ENCODE results near the gene ADAMTSL3. TPM values are rescaled to one million over a fixed set of nuclear protein-coding genes. Genes with fewer than 3 reads are reported as not detected.
"Not testable (repeated sequence)": the region's sequence is repeated elsewhere in the genome, so short reads cannot be mapped to it uniquely, and the experiment has no call there.

The ADAMTSL3 gene
- total RNA-seq, 2 experiments from 2014 or later = not detected

GRCh38 chr15:83930392-83931212, 276.7 kb downstream of the ADAMTSL3 start:
- POLR2A ChIA-PET = no interaction called here
- Mint-ChIP-seq H3K4me1 (peaks cover 14% of the 10 kb centered on the region), H3K4me3 (no peak overlapping the region), H3K36me3 (no peaks in the 10 kb centered on the region), H3K9me3 (peaks cover 2% of the 10 kb centered on the region), H3K27me3 (no peaks in the 10 kb centered on the region), H3K27ac (no peak overlapping the region)
- DNase-seq = no peak
- no peak for ATAC-seq (ENCODE audit: low read depth)

- POLR2A ChIA-PET = no interaction called here
- DNase-seq = no peak
- peaks cover 2% of the 10 kb centered on the region for H3K9me3 Mint-ChIP-seq
- no peak overlapping the region for H3K4me3 Mint-ChIP-seq
- no peaks in the 10 kb centered on the region for H3K36me3 Mint-ChIP-seq
- no peak overlapping the region for H3K27ac Mint-ChIP-seq
- H3K27me3 Mint-ChIP-seq = peaks cover 16% of the 10 kb centered on the region
- no peaks in the 10 kb centered on the region for H3K4me1 Mint-ChIP-seq
- no peak for ATAC-seq (ENCODE audit: low read depth)
These were observed 281.9 kb downstream of the ADAMTSL3 start for GRCh38 chr15:83935774-83936173.

DNA sequence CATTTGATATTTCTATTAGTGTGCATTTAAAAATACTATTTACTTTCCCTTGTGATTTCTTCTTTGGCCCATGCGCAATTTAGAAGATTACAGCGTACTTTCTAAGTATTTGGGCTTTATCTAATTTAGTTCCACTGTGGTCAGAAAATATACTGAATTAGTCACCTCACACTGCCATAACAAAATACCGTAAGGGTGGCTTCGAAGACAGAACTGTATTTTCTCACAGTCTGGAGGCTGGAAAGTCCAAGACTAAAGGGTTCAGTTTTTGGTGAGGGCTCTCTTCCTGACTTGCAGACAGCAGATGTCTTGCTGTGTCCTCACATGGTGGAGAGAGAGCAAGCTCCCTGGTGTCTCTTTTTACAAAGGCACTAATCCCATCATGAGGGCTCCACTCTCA, 286.2 kb downstream of the ADAMTSL3 start:
- POLR2A ChIA-PET = no interaction called here
- no peaks in the 10 kb centered on the region for H3K9me3 Mint-ChIP-seq
- peaks cover 16% of the 10 kb centered on the region for H3K27me3 Mint-ChIP-seq
- ATAC-seq (ENCODE audit: low read depth) (no peak), DNase-seq (no peak)
- H3K4me3 Mint-ChIP-seq = no peak overlapping the region
- H3K4me1 Mint-ChIP-seq = no peaks in the 10 kb centered on the region
- H3K36me3 Mint-ChIP-seq = no peaks in the 10 kb centered on the region
- no peak overlapping the region for H3K27ac Mint-ChIP-seq

DNA sequence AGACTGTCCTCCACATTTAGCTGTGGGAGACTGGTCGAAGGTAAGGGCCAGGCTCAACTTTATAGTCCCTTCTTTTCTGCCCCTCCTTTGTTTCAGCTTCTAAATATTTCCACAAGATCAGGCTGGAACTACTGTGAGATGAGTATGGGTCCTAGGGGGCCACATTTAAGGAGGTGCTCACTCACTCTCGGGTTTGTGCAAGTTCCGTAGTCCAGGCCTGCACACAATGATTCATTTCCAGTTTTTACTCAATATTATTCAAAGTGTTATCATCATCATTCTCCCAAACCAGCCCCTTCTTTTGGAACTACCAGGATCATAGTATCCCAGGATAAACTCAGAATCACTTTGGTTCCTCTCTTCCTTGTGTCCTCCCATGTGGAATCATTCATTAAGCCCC, 289.1 kb downstream of the ADAMTSL3 start:
- Mint-ChIP-seq H3K27me3 (peaks cover 7% of the 10 kb centered on the region), H3K36me3 (no peaks in the 10 kb centered on the region), H3K27ac (no peak overlapping the region), H3K9me3 (no peaks in the 10 kb centered on the region), H3K4me3 (no peak overlapping the region), H3K4me1 (no peaks in the 10 kb centered on the region)
- DNase-seq = no peak
- POLR2A ChIA-PET = no interaction called here
- no peak for ATAC-seq (ENCODE audit: low read depth)

DNA sequence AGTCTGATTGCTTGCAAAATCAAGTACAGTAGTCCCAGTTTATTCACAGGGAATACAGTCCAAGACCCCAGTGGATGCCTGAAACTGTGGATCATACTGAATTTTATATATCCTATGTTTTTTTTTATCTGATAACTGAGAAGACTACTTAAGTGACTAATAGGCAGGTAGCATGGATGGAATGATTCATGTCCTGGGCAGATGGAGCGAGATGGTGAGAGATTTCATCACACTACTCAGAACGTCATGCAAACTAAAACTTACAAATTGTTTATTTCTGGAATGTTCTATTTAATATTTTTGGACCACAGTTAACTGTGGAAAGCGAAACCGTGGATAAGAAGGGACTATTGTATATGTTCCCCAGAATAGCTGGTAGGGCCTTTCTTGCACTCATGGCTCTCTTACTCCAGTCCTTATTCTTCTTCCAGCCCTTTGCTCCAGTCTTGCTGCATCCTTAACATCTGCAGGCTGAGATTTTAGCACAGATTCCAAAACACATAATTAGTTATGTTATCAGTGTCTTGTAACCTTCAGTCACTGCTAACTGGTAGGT, 290.0 kb downstream of the ADAMTSL3 start:
- H3K4me1 Mint-ChIP-seq = no peaks in the 10 kb centered on the region
- POLR2A ChIA-PET = no interaction called here

GRCh38 chr15:83947156-83947555, 293.2 kb downstream of the ADAMTSL3 start:
- no peak for DNase-seq
- no peak for ATAC-seq (ENCODE audit: low read depth)
- no peak overlapping the region for H3K4me3 Mint-ChIP-seq

More for the DNA sequence above, 290.0 kb downstream of the ADAMTSL3 start:
- no peak for DNase-seq
- Mint-ChIP-seq H3K4me3 (no peak overlapping the region), H3K27me3 (peaks cover 7% of the 10 kb centered on the region), H3K9me3 (no peaks in the 10 kb centered on the region), H3K27ac (no peak overlapping the region), H3K36me3 (no peaks in the 10 kb centered on the region)
- ATAC-seq (ENCODE audit: low read depth) = no peak

GRCh38 chr15:83954506-83954905, 300.6 kb downstream of the ADAMTSL3 start:
- ATAC-seq (ENCODE audit: low read depth) = no peak
- Mint-ChIP-seq H3K36me3 (no peaks in the 10 kb centered on the region), H3K9me3 (no peaks in the 10 kb centered on the region), H3K27me3 (peaks cover 1% of the 10 kb centered on the region), H3K27ac (no peak overlapping the region), H3K4me1 (no peaks in the 10 kb centered on the region), H3K4me3 (no peak overlapping the region)
- POLR2A ChIA-PET = no interaction called here
- no peak for DNase-seq

More at GRCh38 chr15:83947156-83947555, 293.2 kb downstream of the ADAMTSL3 start:
- Mint-ChIP-seq H3K27me3 (no peaks in the 10 kb centered on the region), H3K36me3 (no peaks in the 10 kb centered on the region), H3K4me1 (no peaks in the 10 kb centered on the region), H3K9me3 (no peaks in the 10 kb centered on the region), H3K27ac (no peak overlapping the region)
- POLR2A ChIA-PET = no interaction called here

DNA sequence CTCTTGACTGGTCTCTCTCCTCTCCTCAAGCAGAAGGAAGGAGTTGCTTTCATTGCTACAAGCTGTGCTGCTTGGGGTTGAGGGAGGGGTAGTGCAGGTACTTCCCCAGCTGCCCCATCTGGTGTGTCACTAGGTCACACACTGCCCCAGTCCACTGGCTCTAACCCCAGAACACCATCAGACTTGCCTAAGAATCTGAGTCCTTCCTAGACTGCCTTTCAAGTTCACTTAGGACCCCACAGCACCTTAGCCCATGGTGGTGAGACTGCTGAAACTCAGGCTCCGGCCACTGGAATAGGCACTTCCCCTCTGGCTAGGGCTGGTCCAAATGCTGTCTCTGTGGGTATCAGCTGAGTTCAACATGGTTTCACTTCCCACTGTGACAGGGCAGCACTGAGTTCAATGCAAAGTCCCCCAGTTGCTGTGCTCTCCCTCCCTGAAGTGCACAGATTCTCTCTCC, 301.9 kb downstream of the ADAMTSL3 start:
- no peaks in the 10 kb centered on the region for H3K36me3 Mint-ChIP-seq
- POLR2A ChIA-PET = no interaction called here
- H3K9me3 Mint-ChIP-seq = no peaks in the 10 kb centered on the region
- H3K4me3 Mint-ChIP-seq = no peak overlapping the region
- DNase-seq (no peak), ATAC-seq (ENCODE audit: low read depth) (no peak)
- H3K4me1 Mint-ChIP-seq = no peaks in the 10 kb centered on the region
- no peak overlapping the region for H3K27ac Mint-ChIP-seq
- peaks cover 4% of the 10 kb centered on the region for H3K27me3 Mint-ChIP-seq

DNA sequence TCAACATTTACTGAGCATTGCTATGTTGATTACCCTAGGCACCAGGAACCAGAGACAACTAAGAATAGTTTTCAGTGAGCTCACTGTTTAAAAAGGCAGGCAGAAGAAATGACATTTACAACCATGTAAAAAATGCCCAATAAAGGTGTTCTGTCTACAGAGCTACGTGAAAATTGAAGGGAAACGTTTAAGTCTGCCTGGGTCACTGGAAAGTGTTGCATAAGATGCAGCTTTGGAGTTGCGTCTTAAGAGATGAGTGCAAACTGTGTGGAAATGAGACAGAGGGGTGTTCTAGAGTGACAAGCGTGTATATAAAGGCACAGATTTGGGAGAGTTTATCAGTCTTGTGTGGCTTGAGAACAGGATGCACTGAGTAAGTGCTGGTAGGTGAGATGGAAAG, 303.0 kb downstream of the ADAMTSL3 start:
- ATAC-seq (ENCODE audit: low read depth) (no peak), DNase-seq (no peak)
- Mint-ChIP-seq H3K4me3 (no peak overlapping the region), H3K4me1 (no peaks in the 10 kb centered on the region), H3K9me3 (no peaks in the 10 kb centered on the region), H3K27me3 (peaks cover 7% of the 10 kb centered on the region), H3K36me3 (no peaks in the 10 kb centered on the region), H3K27ac (no peak overlapping the region)
- POLR2A ChIA-PET = no interaction called here

DNA sequence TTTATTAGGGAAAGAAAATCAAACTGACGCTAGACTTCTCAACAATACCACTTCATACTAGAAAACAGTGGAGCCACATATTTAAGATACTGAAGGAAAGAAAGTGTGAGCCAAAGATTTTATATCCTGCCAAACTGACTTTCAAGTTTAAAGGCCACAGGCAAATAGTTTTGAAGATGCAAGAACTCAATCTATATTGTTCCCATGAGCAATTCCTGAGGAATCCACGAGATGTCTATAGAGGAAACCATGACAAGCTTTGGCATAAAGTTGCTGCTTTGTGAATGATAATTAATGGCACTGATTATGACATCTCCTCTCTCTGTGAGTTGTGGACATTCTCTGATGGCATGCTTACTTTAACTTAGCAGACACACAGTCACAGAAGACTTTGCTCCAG, 305.6 kb downstream of the ADAMTSL3 start:
- ATAC-seq (ENCODE audit: low read depth) (no peak), DNase-seq (no peak)
- H3K9me3 Mint-ChIP-seq = peaks cover 2% of the 10 kb centered on the region
- no peak overlapping the region for H3K27ac Mint-ChIP-seq
- H3K4me1 Mint-ChIP-seq = no peaks in the 10 kb centered on the region
- H3K27me3 Mint-ChIP-seq = peaks cover 7% of the 10 kb centered on the region
- POLR2A ChIA-PET = no interaction called here
- H3K36me3 Mint-ChIP-seq = no peaks in the 10 kb centered on the region
- H3K4me3 Mint-ChIP-seq = no peak overlapping the region

- Mint-ChIP-seq H3K4me1 (no peaks in the 10 kb centered on the region), H3K27ac (no peak overlapping the region), H3K4me3 (no peak overlapping the region), H3K27me3 (peaks cover 7% of the 10 kb centered on the region), H3K36me3 (no peaks in the 10 kb centered on the region), H3K9me3 (peaks cover 2% of the 10 kb centered on the region)
- no peak for DNase-seq
- no peak for ATAC-seq (ENCODE audit: low read depth)
- POLR2A ChIA-PET = no interaction called here
These were observed 306.4 kb downstream of the ADAMTSL3 start for GRCh38 chr15:83960192-83960829.

DNA sequence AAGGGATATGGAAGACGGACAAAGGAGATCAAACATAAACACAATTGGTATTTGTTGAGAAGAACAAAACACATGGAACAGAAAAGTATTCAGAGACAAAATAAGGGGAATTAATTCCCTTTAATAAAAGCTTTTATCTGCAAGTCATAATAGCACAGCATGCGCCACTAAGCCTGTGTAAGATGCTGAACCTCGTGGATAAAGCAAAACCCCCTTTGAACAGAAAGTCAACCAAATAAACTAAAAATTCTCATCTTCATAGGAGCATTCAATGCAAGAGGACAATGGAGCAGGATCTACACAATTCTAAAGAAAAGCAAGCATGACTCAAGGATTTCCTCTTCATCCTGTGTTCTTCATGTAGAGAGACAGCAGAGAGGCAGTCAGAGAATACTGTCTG, 307.4 kb downstream of the ADAMTSL3 start:
- POLR2A ChIA-PET = no interaction called here
- H3K27ac Mint-ChIP-seq = no peak overlapping the region
- H3K9me3 Mint-ChIP-seq = peaks cover 2% of the 10 kb centered on the region
- H3K36me3 Mint-ChIP-seq = no peaks in the 10 kb centered on the region
- H3K4me1 Mint-ChIP-seq = no peaks in the 10 kb centered on the region
- no peak for ATAC-seq (ENCODE audit: low read depth)
- H3K4me3 Mint-ChIP-seq = no peak overlapping the region
- peaks cover 7% of the 10 kb centered on the region for H3K27me3 Mint-ChIP-seq
- no peak for DNase-seq

DNA sequence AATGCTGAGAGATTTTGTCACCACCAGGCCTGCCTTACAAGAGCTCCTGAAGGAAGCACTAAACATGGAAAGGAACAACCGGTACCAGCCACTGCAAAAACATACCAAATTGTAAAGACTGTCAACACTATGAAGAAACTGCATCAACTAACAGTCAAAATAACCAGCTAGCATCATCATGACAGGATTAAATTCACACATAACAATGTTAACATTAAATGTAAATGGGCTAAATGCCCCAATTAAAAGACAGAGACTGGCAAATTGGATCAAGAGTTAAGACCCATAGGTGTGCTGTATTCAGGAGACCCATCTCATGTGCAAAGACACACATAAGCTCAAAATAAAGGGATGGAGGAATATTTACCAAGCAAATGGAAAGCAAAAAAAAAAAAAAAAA, 311.0 kb downstream of the ADAMTSL3 start:
- H3K36me3 Mint-ChIP-seq; POLR2A ChIA-PET; ATAC-seq (ENCODE audit: low read depth); H3K27me3 Mint-ChIP-seq; H3K27ac Mint-ChIP-seq; H3K9me3 Mint-ChIP-seq; DNase-seq; H3K4me3 Mint-ChIP-seq; H3K4me1 Mint-ChIP-seq: not testable (repeated sequence)

GRCh38 chr15:83970295-83970890, 316.5 kb downstream of the ADAMTSL3 start:
- Mint-ChIP-seq H3K36me3 (no peaks in the 10 kb centered on the region), H3K27me3 (peaks cover 2% of the 10 kb centered on the region), H3K9me3 (peaks cover 4% of the 10 kb centered on the region), H3K4me3 (no peak overlapping the region), H3K27ac (no peak overlapping the region), H3K4me1 (no peaks in the 10 kb centered on the region)
- DNase-seq (no peak), ATAC-seq (ENCODE audit: low read depth) (no peak)
- POLR2A ChIA-PET = no interaction called here
